GM19193 (cell line): Measurements from ENCODE around the gene CLGN.

Experiments
- POLR2A ChIP-seq: IDR thresholded peaks from 4 replicates; pipeline ENCODE4 v1.6.1; 2011; ENCODE audit not compliant: insufficient read depth, insufficient read length; ENCODE audit errors: extremely low read depth

Gene CLGN

GRCh38 chr4:140427106-140427918 lies at the start of gene CLGN:
Gene CLGN (minus strand): TSS chr4:140427648. CDS start chr4:140413078, 14,570 bp downstream.
- no peak for TF ChIP-seq POLR2A

- TF ChIP-seq POLR2A, result no peak
These were observed 44.7 kb upstream of the CLGN start for GRCh38 chr4:140472156-140472555.

- TF ChIP-seq POLR2A, result no peak
These were observed 42.6 kb upstream of the CLGN start for GRCh38 chr4:140469791-140470733.

- TF ChIP-seq POLR2A, result no peak
These were observed 38.7 kb upstream of the CLGN start for GRCh38 chr4:140466146-140466545.

GRCh38 chr4:140463614-140464013 lies 36.2 kb upstream of the CLGN start:
- no peak for TF ChIP-seq POLR2A

GRCh38 chr4:140463182-140463581 lies 35.7 kb upstream of the CLGN start:
- no peak for TF ChIP-seq POLR2A

- no peak for TF ChIP-seq POLR2A
These were observed 22.9 kb upstream of the CLGN start for GRCh38 chr4:140450352-140450751.

- no peak for TF ChIP-seq POLR2A
These were observed 21.4 kb upstream of the CLGN start for GRCh38 chr4:140448830-140449229.

- no peak for TF ChIP-seq POLR2A
These were observed 20.7 kb upstream of the CLGN start for GRCh38 chr4:140448162-140448561.

- TF ChIP-seq POLR2A, result no peak
These were observed 12.2 kb upstream of the CLGN start for GRCh38 chr4:140439644-140440142.

GRCh38 chr4:140427919-140428471 lies 547 bp upstream of the CLGN start:
- no peak for TF ChIP-seq POLR2A

GRCh38 chr4:140426610-140427105 lies 790 bp downstream of the CLGN start:
- TF ChIP-seq POLR2A, result no peak

- TF ChIP-seq POLR2A, result no peak
These were observed 4.3 kb downstream of the CLGN start for GRCh38 chr4:140423106-140423505.

GRCh38 chr4:140408974-140409373 lies 18.5 kb downstream of the CLGN start:
- no peak for TF ChIP-seq POLR2A

- no peak for TF ChIP-seq POLR2A
These were observed 21.2 kb downstream of the CLGN start for GRCh38 chr4:140406292-140406691.
